HEK293 (cell line): ENCODE measurements around the gene SSMEM1.

Source experiments
- CTCF ChIA-PET: fragments of 350-600 bp; formaldehyde crosslinking; extraction: SDS; loops from one replicate; lab custom pipeline; 2021; ENCODE audit warnings: antibody characterized with exemption; lab: Yijun Ruan, JAX
- POLR2A ChIA-PET: fragments of 300-600 bp; formaldehyde crosslinking; extraction: SDS; loops from one replicate; lab custom pipeline; 2020; ENCODE audit warnings: antibody characterized with exemption, inconsistent platforms; lab: Yijun Ruan, JAX
- H3K27ac ChIP-seq: fragments of 200-500 bp; sonication (Bioruptor generic); 2 replicates; pipeline ENCODE4 v1.5.1; 2014; ENCODE audit warnings: low read depth, low read length, control low read depth, inconsistent platforms; ENCODE audit errors: extremely low read depth
- H3K36me3 ChIP-seq, 2 experiments: fragments of 200-500 bp in 1 of 2; sonication (Bioruptor generic) in 1 of 2; 1 replicate in 1 of 2; 2 replicates in 1 of 2; pipeline ENCODE4 v1.5.1; 2014 to 2017; ENCODE audit warnings: inconsistent platforms in 2 of 2, low read length in 2 of 2; ENCODE audit not compliant: control insufficient read depth in 2 of 2, insufficient read depth in 1 of 2
- H3K4me1 ChIP-seq: fragments of 200-500 bp; sonication (Bioruptor generic); 2 replicates; pipeline ENCODE4 v1.5.1; 2014; ENCODE audit warnings: mild to moderate bottlenecking, low read length, inconsistent platforms; ENCODE audit not compliant: control insufficient read depth, insufficient read depth
- H3K4me3 ChIP-seq: 2 replicates; pipeline ENCODE4 v1.5.1; 2011; ENCODE audit warnings: low read depth, mild to moderate bottlenecking, control low read depth, low read length, moderate library complexity
- H3K9me3 ChIP-seq: fragments of 200-500 bp; sonication (Bioruptor generic); 2 replicates; pipeline ENCODE4 v1.5.1; 2014; ENCODE audit warnings: low read depth, low read length, inconsistent platforms; ENCODE audit not compliant: control insufficient read depth, insufficient read depth
- BCL11B ChIP-seq: fragments of 450-650 bp; formaldehyde crosslinking; IDR thresholded peaks from 2 replicates; pipeline ENCODE4 v1.5.1; 2016; ENCODE audit warnings: low read depth, missing biosample characterization, missing genetic modification characterization
- HOXA7 ChIP-seq: sonication (generic); formaldehyde crosslinking; IDR thresholded peaks from 2 replicates; pipeline ENCODE4 v1.8.1; 2022; ENCODE audit warnings: missing genetic modification reagents, borderline replicate concordance
- INSM2 ChIP-seq: fragments of 450-650 bp; formaldehyde crosslinking; IDR thresholded peaks from 2 replicates; pipeline ENCODE4 v1.5.1; 2016; ENCODE audit warnings: missing biosample characterization, missing genetic modification characterization
- MZF1 ChIP-seq: fragments of 450-650 bp; formaldehyde crosslinking; IDR thresholded peaks from 2 replicates; pipeline ENCODE4 v1.5.1; 2017; ENCODE audit warnings: missing biosample characterization, missing genetic modification characterization, borderline replicate concordance
- SETDB1 ChIP-seq: IDR thresholded peaks from one replicate; pipeline ENCODE4 v1.6.1; 2017; ENCODE audit warnings: mild to moderate bottlenecking, low read length, moderate library complexity, mixed read lengths; ENCODE audit not compliant: insufficient read length
- TRIM28 ChIP-seq: IDR thresholded peaks from 2 replicates; pipeline ENCODE4 v1.6.1; 2011; ENCODE audit warnings: low read length, control low read depth, borderline replicate concordance
- TSHZ1 ChIP-seq: fragments of 450-650 bp; formaldehyde crosslinking; IDR thresholded peaks from 2 replicates; pipeline ENCODE4 v1.5.1; 2016; ENCODE audit warnings: missing biosample characterization, missing genetic modification characterization, borderline replicate concordance
- ZBTB7A ChIP-seq: fragments of 450-650 bp; formaldehyde crosslinking; IDR thresholded peaks from 2 replicates; pipeline ENCODE4 v1.5.1; 2016; ENCODE audit warnings: low read depth, missing biosample characterization, missing genetic modification characterization
- ZBTB8A ChIP-seq: fragments of 450-650 bp; formaldehyde crosslinking; IDR thresholded peaks from 2 replicates; pipeline ENCODE4 v1.5.1; 2016; ENCODE audit warnings: missing biosample characterization, missing genetic modification characterization
- ZEB2 ChIP-seq: fragments of 450-650 bp; formaldehyde crosslinking; IDR thresholded peaks from 2 replicates; pipeline ENCODE4 v1.5.1; 2016; ENCODE audit warnings: missing biosample characterization, missing genetic modification characterization
- ZNF16 ChIP-seq: fragments of 450-650 bp; formaldehyde crosslinking; IDR thresholded peaks from 2 replicates; pipeline ENCODE4 v1.5.1; 2016; ENCODE audit warnings: low read depth, missing biosample characterization, missing genetic modification characterization
- ZNF19 ChIP-seq: fragments of 450-650 bp; formaldehyde crosslinking; IDR thresholded peaks from 2 replicates; pipeline ENCODE4; 2016; ENCODE audit warnings: missing biosample characterization, missing genetic modification characterization, low read depth
- ZNF292 ChIP-seq: fragments of 450-650 bp; formaldehyde crosslinking; IDR thresholded peaks from 2 replicates; pipeline ENCODE4 v1.5.1; 2016; ENCODE audit warnings: low read depth, missing biosample characterization, missing genetic modification characterization, borderline replicate concordance
- ZNF324 ChIP-seq: fragments of 450-650 bp; formaldehyde crosslinking; IDR thresholded peaks from 2 replicates; pipeline ENCODE4 v1.5.1; 2016; ENCODE audit warnings: missing biosample characterization, missing genetic modification characterization
- ZNF530 ChIP-seq: fragments of 450-650 bp; formaldehyde crosslinking; IDR thresholded peaks from 2 replicates; pipeline ENCODE4 v1.5.1; 2016; ENCODE audit warnings: low read depth, missing biosample characterization, missing genetic modification characterization
- ZNF701 ChIP-seq: fragments of 450-650 bp; formaldehyde crosslinking; IDR thresholded peaks from 2 replicates; pipeline ENCODE4 v1.5.1; 2016; ENCODE audit warnings: missing biosample characterization, missing genetic modification characterization
- ZNF785 ChIP-seq: fragments of 450-650 bp; formaldehyde crosslinking; IDR thresholded peaks from 2 replicates; pipeline ENCODE4 v1.5.1; 2016; ENCODE audit warnings: missing biosample characterization, missing genetic modification characterization
- ZSCAN23 ChIP-seq: fragments of 450-650 bp; formaldehyde crosslinking; IDR thresholded peaks from 2 replicates; pipeline ENCODE4 v1.5.1; 2016; ENCODE audit warnings: missing biosample characterization, missing genetic modification characterization
- ZXDB ChIP-seq: fragments of 450-650 bp; formaldehyde crosslinking; IDR thresholded peaks from 2 replicates; pipeline ENCODE4 v1.5.1; 2016; ENCODE audit warnings: missing biosample characterization, missing genetic modification characterization
- TF ChIP-seq, protein P1 (sequence below): fragments of 450-650 bp; formaldehyde crosslinking; IDR thresholded peaks from 2 replicates; pipeline ENCODE4 v1.5.1; 2016; ENCODE audit warnings: missing biosample characterization, missing genetic modification characterization
- TF ChIP-seq, protein P2 (sequence below): fragments of 450-650 bp; formaldehyde crosslinking; conservative IDR thresholded peaks from 2 replicates; pipeline ENCODE4 v1.5.1; 2016; ENCODE audit warnings: low read depth, missing biosample characterization, missing genetic modification characterization

The SSMEM1 gene

DNA sequence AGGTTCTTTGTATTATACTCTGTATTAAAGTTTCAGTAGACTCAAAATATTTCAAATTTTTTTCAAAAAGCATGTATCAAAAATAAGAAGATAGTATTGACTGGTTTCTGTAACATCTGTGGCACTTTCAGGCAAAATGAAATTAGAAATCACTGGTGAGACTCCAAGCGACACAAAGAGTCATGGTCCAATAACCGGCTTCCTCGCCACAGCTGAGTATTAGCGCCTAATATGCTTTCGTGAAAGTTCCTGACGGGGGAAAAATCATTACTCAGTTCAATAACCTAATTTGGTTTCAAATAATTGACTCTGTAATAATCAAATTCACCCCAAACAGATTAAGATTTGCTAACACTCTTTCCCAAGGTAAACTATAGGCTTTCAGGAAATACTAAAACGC lies 15.9 kb upstream of the SSMEM1 start:
- no peak for TF ChIP-seq ZXDB (tag by site-specific recombination)
- TF ChIP-seq TRIM28, result no peak
- H3K4me3 ChIP-seq, result no peak overlapping the region
- H3K27ac ChIP-seq, result no peak overlapping the region
- H3K9me3 ChIP-seq, result no peaks in the 10 kb centered on the region
- H3K4me1 ChIP-seq, result no peaks in the 10 kb centered on the region
- H3K36me3 ChIP-seq, result peaks cover 14 to 39% of the 10 kb centered on the region in 2 experiments
- ChIA-PET CTCF (interaction anchor here (0.6 to 1.2 kb wide), 2 partner anchors 119 to 576 kb away, joined by 3 read pairs; no protein-coding TSS in a partner anchor), POLR2A (interaction anchor here (1.3 kb wide), 1 partner anchor 13 kb away, joined by 4 read pairs; the partner anchor contains the start of gene TMEM209)

DNA sequence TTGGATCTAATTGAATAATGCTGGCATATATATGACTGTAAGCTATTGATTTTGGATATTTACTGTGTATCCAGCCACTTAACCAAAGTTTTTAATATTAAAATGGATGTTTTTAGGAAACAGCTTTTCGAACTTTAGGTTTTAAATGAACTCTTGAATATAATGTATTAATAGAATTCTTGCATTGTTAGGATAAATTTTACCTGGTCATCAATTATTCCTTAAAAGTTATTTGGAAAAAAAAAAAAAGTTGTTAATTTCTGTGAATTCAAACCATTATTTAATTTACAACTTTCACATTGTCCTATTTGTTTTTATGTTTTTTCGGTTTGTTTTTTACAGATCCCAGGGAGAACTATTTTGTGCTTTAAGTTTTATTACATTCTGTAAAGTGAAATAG lies 12.3 kb upstream of the SSMEM1 start:
- Histone ChIP-seq H3K4me1 (no peaks in the 10 kb centered on the region), H3K9me3 (no peaks in the 10 kb centered on the region), H3K27ac (no peak overlapping the region), H3K4me3 (no peak overlapping the region), H3K36me3 (peaks cover 38 to 45% of the 10 kb centered on the region in 2 experiments)
- TF ChIP-seq ZNF324 (tag by site-specific recombination) (no peak), ZNF530 (no peak), BCL11B (tag by site-specific recombination) (no peak), ZNF785 (tag by site-specific recombination) (no peak), MZF1 (tag by site-specific recombination) (no peak), ZNF701 (tag by site-specific recombination) (no peak), ZSCAN23 (tag by site-specific recombination) (no peak), ZNF292 (tag by site-specific recombination) (no peak), HOXA7 (CRISPR knock-in tag) (no peak), ZNF16 (tag by site-specific recombination) (no peak), SETDB1 (no peak), ZBTB8A (tag by site-specific recombination) (no peak), ZEB2 (no peak), ZNF19 (tag by site-specific recombination) (no peak), INSM2 (tag by site-specific recombination) (no peak), ZBTB7A (tag by site-specific recombination) (no peak), TSHZ1 (tag by site-specific recombination) (no peak)
- TF ChIP-seq, protein P1, sequence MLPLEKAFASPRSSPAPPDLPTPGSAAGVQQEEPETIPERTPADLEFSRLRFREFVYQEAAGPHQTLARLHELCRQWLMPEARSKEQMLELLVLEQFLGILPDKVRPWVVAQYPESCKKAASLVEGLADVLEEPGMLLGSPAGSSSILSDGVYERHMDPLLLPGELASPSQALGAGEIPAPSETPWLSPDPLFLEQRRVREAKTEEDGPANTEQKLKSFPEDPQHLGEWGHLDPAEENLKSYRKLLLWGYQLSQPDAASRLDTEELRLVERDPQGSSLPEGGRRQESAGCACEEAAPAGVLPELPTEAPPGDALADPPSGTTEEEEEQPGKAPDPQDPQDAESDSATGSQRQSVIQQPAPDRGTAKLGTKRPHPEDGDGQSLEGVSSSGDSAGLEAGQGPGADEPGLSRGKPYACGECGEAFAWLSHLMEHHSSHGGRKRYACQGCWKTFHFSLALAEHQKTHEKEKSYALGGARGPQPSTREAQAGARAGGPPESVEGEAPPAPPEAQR, result no peak
- TF ChIP-seq, protein P2, sequence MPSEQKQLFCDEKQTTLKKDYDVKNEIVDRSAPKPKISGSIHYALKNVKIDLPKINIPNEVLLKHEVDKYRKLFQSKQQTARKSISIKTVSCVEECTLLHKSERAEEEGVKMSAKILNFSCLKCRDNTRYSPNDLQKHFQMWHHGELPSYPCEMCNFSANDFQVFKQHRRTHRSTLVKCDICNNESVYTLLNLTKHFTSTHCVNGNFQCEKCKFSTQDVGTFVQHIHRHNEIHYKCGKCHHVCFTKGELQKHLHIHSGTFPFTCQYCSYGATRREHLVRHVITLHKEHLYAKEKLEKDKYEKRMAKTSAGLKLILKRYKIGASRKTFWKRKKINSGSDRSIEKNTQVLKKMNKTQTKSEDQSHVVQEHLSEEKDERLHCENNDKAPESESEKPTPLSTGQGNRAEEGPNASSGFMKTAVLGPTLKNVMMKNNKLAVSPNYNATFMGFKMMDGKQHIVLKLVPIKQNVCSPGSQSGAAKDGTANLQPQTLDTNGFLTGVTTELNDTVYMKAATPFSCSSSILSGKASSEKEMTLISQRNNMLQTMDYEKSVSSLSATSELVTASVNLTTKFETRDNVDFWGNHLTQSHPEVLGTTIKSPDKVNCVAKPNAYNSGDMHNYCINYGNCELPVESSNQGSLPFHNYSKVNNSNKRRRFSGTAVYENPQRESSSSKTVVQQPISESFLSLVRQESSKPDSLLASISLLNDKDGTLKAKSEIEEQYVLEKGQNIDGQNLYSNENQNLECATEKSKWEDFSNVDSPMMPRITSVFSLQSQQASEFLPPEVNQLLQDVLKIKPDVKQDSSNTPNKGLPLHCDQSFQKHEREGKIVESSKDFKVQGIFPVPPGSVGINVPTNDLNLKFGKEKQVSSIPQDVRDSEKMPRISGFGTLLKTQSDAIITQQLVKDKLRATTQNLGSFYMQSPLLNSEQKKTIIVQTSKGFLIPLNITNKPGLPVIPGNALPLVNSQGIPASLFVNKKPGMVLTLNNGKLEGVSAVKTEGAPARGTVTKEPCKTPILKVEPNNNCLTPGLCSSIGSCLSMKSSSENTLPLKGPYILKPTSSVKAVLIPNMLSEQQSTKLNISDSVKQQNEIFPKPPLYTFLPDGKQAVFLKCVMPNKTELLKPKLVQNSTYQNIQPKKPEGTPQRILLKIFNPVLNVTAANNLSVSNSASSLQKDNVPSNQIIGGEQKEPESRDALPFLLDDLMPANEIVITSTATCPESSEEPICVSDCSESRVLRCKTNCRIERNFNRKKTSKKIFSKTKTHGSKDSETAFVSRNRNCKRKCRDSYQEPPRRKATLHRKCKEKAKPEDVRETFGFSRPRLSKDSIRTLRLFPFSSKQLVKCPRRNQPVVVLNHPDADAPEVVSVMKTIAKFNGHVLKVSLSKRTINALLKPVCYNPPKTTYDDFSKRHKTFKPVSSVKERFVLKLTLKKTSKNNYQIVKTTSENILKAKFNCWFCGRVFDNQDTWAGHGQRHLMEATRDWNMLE (tag by site-specific recombination), result no peak
- CTCF ChIA-PET, result no interaction called here
- POLR2A ChIA-PET, result interaction anchor here (0.6 to 1.5 kb wide), 2 partner anchors 10 to 125 kb away, joined by 3 to 5 read pairs; partner anchors contain the start of genes KLHDC10 and TMEM209
